RWPE1 (cell line): Measurements from ENCODE around the gene LARGE1.

Experiments
- CTCF ChIA-PET: fragments of 350-600 bp; sonication (Branson Sonifier 250); formaldehyde crosslinking; extraction: SDS; loops from one replicate; lab custom pipeline; 2021; lab: Yijun Ruan, JAX
- POLR2A ChIA-PET: fragments of 400-600 bp; formaldehyde crosslinking; extraction: SDS; loops from one replicate; lab custom pipeline; 2020; ENCODE audit warnings: antibody characterized with exemption; ENCODE audit not compliant: low non-redundant PET; lab: Yijun Ruan, JAX
- DNase-seq: peaks from one replicate; pipeline ENCODE4 v3.0.0; 2012; ENCODE audit warnings: low spot score
- H3K27ac ChIP-seq: fragments of 450-650 bp; 2 replicates; pipeline ENCODE4 v1.5.1; 2017
- CTCF ChIP-seq: fragments of 450-650 bp; conservative IDR thresholded peaks from 2 replicates; pipeline ENCODE4 v1.5.1; 2017; ENCODE audit warnings: low read depth, mild to moderate bottlenecking

Gene LARGE1

GRCh38 chr22:33519974-33520903 lies 400.0 kb downstream of the LARGE1 start:
- POLR2A ChIA-PET, result no interaction called here
- no peak for DNase-seq
- no peak overlapping the region for H3K27ac ChIP-seq
- TF ChIP-seq CTCF, result no peak
- CTCF ChIA-PET, result no interaction called here

- DNase-seq, result no peak
- H3K27ac ChIP-seq, result no peak overlapping the region
- POLR2A ChIA-PET, result no interaction called here
- CTCF ChIA-PET, result interaction anchor here (0.7 kb wide), 1 partner anchor 8 kb away, joined by 3 read pairs; no protein-coding TSS in a partner anchor
- TF ChIP-seq CTCF, result no peak
Measured at GRCh38 chr22:33519071-33519973, 401.0 kb downstream of the LARGE1 start.

GRCh38 chr22:33518405-33518804 lies 401.9 kb downstream of the LARGE1 start:
- ChIA-PET POLR2A (no interaction called here), CTCF (no interaction called here)
- no peak for TF ChIP-seq CTCF
- no peak for DNase-seq
- H3K27ac ChIP-seq, result no peak overlapping the region

- ChIA-PET POLR2A (no interaction called here), CTCF (no interaction called here)
- H3K27ac ChIP-seq, result no peak overlapping the region
- no peak for TF ChIP-seq CTCF
- DNase-seq, result no peak
Measured at GRCh38 chr22:33515795-33516194, 404.5 kb downstream of the LARGE1 start.

- TF ChIP-seq CTCF, result no peak
- no peak overlapping the region for H3K27ac ChIP-seq
- no peak for DNase-seq
- ChIA-PET CTCF (no interaction called here), POLR2A (no interaction called here)
Measured at GRCh38 chr22:33513388-33514338, 406.6 kb downstream of the LARGE1 start.
